Activated T-cell treated with anti-CD3 and anti-CD28 coated beads for 4 hours (primary cell): ENCODE results near the gene CACNA1E.

Source experiments
- DNase-seq: peaks from one replicate; pipeline ENCODE4 v3.0.0-alpha.2; 2020

The CACNA1E gene

DNA sequence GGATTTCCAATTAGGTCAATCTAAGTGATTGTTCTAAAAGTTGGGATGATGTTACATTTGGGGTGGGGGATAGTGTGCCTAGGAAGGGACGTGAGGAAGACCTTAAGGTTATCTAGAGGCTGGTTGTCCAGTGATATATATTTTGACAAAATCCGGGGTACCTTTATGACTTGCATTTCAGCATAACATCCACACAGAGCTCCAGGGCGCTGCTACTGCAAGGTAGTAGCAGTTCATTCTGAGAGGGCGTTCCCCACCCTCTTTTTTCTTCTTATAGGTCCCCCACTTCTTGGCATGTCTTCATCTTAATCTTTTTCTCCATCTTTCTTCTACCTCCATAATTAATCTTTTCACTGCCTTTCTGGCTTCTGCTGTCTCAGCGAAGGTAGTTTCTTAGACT is 161.9 kb downstream of the CACNA1E start:
- DNase-seq: no peak

DNA sequence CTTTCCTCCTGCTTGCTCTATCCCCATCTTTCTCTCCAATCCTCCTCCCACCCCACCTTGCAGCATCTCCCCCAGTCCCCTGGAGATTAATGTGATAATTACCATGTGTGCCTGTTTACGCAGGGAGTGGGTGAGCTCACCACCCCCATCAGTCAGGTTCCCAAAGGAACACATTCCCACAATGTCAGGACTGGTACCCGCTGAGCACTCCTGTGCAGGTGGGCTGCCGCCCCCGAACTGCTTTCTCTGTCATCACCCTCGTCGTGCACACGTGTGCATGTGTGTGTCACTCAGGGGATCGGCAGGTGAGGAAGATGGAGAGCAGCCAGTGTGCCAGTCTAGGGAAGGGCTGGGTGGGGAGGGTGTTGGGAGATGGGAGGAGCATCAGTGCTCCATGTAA is 163.4 kb downstream of the CACNA1E start:
- no peak for DNase-seq

DNA sequence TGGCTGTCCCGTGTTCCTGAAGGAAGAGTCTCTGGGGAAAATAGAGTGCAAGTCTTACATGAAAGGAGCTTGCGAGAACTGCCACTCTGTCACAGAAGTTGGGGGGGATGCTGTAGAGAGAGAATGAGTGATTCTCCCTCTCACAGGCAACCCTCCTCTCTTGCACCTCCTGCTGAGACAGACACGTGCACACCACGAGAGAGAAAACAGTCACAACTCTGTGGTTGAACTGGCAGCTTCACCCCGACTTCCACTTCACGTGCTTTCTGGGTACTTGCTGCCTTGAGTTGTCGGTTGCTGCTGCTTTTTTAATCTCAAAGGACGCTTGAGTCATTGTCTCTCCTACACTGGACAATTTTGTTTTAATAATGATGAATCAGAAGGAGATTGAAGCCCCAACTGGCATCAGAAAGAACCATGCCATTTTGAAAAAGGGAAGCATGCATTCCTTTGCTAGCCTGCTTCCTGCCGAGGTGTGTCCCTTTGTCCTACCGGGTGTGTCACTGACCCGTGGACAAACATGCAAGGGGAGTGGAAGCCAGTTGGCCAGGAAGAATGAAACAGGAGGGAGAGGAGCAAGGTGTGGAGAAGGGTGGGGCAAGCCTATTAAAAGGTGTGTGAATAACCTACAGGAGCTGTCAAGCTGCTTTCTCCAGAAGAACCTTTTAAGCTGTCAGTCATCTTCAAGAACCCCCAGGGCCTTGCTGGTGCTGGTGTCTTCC is 164.2 kb downstream of the CACNA1E start:
- DNase-seq: no peak

DNA sequence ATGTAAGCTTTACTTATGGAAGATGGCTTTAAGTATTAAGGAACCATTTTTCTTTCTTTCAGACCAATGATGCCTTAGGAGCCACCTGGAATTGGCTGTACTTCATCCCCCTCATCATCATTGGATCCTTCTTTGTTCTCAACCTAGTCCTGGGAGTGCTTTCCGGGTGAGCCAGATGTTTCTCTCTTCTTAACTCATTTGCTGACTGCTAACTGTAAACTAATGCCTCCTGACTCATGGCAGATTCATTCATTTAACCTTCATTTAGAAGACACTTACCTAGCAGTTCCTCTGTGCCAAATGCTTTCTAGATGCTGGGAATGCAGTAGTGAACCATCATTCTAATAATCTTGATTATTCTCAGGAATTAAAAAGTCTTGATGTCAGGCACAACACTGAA is 168.0 kb downstream of the CACNA1E start:
- no peak for DNase-seq

DNA sequence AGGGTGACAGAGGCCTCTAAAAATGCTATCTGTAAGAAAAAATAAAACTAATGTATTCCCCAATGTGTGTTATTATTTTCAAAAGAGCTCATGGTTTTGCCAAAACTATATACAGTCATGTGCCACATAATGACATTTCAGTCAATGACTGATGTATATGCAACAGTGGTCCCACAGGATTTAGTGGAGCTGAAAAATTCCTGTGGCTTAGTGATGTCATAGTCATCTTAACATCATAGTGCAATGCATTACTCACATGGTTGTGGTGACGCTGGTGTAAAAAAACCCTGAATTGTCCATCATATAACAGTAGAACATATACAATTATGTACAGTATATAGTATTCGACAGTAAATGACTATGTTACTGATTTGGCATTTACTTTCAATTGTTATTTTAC is 172.4 kb downstream of the CACNA1E start:
- no peak for DNase-seq

DNA sequence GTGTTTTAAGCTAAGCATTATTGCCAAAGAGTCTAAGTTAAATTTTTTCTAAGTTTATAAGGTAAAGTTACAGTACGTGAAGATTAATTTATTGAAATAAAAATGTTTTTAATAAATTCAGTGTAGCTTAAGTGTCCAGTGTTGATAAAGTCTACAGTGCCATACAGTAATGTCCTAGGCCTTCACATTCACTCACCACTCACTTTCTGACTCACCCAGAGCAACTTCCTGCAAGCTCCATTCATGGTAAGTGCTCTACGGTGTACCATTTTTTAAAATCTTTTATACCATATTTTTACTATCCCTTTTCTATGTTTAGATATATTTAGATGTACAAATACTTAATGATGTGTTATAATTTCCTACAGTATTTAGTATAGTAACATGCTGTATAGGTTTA is 173.2 kb downstream of the CACNA1E start:
- no peak for DNase-seq

DNA sequence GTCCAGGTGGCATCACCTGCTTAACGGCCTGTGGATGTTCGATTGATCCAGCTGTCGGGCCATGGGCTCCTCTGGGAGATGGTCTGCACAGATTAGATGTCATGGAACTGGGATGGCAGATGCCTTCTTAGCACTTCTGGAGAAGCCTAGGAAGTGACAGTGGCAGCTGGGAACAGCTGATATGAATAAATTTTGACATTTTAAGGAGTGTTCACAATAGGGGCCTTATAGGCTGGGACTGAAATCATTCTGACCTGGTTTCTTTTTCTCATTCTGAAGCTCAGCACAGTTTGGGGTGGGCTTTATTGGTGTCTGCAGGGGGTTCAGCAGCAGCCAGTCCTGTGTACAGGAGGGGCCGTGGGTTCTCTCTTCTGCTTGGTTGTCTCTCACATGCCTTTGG is 175.3 kb downstream of the CACNA1E start:
- DNase-seq: no peak

DNA sequence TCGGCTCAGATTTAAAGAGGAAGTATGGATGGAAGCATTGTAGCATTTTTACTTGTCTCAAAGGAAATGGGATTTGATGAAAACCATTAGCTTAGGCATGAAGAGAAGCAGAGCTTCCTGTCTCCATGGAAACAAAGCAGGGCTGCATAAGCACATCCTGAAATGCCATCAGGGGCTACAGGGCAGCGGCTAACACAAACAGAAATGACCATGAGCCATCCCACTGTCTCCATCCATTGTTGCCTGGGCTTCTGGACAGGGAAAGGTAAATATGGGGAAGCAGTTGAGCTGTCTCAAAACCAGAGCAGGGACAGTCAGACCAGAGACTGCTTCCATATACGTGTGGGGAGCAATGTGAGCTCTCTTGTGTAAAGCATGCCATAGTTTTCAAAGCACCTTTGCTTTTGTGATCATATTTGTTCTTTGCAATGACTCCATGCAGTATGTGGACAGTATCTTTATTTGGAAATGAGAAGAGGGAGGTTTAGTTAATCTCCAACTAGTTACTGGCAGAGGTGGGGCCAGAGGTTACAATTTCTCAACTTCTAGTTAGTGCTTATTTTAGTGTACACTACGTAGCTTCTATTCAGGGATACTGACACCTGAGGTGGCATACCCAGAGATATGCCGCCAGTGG is 176.1 kb downstream of the CACNA1E start:
- DNase-seq: no peak

DNA sequence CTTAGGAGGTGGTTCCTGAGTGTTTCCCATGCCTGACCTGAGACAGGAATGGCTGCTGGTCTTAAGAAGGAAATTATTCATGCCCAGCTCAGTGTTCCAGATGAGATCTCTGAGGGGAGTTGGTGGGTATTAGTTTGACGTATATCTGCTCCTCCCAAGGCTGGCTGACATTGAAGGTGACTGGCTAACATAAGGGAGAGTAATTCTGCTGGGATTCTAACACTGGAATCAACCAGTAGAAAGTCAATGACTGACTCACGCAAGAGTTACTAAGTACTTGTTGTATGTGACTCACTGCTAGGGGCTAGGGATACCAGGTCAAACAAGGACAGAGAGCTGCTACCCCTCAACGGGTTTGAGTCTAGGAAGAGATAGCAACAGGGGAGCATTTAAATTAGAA is 177.3 kb downstream of the CACNA1E start:
- DNase-seq: no peak

DNA sequence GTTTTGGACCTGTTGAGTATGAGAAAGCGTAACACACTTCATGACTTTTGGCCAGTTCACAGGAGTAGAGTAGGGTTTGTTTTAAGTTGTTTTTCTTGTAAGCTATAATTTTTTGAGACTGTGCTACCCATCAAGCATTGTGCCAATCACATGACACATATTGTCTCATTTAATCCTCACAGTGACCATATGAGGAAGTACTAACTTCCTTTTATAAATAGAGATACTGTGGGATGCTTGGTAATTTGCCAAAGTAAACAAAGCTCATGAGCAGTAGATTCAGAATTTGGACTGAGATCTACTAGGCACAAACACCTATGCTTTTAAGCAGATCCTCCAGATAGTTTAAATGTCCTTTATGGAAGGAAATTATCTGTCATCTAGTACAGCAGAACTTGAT is 178.3 kb downstream of the CACNA1E start:
- no peak for DNase-seq

DNA sequence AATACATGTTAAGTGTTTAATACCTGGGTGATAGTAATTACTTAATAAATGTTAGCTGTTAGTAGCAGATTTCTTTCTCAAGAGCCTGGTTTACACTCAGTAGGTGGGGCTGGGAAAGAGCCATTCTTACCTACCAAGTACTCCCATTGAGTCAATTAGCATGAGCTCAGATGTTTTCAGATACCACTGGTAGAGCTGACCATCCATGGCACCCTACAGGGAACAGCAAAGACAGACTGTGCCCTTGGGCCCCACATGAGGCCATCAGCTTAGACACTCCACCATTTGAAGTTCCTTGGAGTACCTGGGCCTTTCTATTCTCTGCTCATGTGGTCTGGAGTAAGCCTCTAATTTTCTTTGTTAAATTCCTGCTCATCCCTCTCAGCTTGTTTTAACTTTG is 179.3 kb downstream of the CACNA1E start:
- no peak for DNase-seq

DNA sequence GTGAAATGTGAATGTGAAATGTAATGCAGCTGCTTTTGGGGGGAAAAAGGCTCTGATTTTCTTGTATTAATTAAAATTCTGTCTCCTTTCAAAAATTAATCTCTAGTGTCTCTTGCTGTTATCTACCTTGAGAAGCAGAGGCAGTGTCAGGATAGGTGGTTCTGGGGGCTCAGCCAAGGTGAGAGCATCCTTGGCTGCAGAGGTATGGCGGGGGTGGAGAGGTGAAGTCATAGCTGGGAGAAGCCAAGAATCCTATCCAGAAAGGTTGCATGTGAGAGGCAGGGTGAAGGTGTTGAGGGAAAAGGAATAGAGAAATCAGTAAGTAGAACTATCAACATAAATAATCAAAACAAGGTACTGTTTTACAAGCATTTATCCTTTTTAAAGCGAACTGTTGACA is 181.2 kb downstream of the CACNA1E start:
- no peak for DNase-seq

DNA sequence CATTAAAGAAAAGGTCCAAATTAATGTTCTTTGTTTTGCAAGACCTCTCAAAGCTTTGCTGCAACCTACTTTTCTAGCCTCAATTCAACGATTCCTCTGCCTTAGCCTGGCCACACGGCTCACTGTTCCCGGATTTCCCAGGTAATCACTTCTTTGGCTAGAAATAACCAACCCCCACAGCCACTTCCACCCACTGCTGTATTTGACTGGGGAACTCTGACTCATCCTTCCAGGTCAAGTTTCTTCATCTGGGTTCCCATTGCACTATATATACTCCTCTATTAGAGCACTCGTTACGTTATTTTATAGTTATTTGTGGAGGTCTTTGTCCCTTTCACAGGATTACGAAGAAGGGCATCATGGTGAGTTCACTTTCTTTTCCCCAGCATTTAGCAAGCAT is 185.9 kb downstream of the CACNA1E start:
- no peak for DNase-seq

DNA sequence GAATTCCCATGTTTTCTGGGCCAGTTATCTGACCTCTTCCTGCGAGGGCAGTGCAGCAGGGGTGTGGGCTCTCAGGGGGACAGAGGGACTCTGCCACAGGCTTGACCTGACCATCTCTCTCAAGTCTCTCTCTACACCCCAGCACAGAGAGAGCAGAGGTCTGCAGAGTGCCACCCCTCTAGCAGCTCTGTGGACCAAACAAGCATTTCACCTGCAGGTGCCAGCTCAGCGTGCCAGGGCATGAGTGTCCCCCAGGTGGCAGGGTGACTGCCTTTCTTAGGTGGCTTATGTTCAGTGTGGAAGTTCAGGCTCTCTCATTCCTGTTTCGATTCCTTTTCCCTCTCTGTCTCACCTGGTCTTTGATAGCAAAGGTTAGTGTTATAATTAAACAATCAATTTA is 191.3 kb downstream of the CACNA1E start:
- no peak for DNase-seq

DNA sequence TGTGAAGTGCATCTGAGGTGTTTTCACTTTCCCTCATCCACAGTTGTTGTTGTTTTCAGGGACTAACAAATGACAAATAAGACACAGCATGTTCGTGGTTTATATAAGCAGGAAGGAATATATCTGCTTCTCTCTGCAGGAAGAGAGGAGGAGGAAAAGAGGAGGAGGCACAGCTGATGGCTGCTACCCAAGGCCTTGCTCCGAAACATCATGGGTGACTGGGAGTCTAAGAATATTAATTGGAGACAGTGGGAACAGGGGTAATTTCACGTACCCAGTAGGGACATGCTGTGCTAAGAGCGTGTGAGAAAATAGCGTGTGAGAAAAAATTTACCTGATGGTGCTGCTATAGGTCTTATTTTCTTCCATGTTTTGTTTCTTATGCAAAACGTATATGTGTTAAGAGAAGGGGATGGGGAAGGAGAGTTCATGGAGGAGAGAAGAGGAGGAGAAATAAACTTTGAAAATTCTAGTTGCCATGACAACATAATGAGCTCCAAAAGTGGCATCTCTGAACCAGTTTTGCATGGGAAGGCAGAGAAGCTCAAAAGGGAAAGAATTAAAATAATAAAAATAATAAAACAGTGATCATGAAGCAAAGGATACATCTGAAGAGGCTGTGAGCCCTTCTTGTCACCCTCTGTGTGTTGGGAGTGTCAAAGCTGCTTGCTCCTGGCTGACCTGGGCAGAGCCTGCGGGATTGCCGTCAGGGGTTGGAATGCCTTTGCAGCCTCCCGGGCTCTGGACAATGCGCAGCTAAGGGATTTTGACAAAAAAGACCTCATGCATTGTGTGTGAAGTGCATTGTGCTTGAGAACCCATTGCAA is 192.0 kb downstream of the CACNA1E start:
- DNase-seq: no peak

DNA sequence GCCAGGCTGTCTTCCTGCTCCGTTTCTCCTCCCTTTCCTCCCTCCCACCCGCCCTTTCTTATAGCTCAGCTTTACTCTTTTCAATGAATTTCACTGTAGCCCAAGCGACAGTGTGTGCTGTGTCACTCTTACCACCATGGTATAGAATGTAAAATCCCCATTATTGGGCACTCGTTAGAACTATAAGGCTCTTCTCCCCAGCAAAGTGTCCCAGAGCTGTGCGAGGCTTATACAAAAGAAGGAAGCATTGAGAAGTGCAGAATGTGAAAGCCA is 192.5 kb downstream of the CACNA1E start:
- no peak for DNase-seq

DNA sequence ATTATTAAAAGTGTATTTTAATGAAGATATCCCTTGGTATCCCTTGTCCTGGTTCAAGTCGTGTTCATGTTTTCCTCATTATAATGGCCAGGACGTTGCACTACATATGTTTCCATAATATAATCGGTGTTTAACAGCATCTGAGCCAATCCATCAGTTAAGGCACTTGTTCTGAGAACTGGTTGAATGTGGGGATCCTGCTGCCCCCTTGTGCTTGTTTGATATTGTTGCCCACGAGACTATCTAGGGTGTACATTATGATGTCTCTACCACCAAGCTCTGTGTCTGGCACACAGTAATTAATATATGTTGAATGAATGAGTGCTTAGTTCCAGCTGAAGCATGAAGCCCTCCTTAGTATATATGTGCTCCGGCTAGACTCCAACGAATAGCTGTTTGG is 193.0 kb downstream of the CACNA1E start:
- no peak for DNase-seq

DNA sequence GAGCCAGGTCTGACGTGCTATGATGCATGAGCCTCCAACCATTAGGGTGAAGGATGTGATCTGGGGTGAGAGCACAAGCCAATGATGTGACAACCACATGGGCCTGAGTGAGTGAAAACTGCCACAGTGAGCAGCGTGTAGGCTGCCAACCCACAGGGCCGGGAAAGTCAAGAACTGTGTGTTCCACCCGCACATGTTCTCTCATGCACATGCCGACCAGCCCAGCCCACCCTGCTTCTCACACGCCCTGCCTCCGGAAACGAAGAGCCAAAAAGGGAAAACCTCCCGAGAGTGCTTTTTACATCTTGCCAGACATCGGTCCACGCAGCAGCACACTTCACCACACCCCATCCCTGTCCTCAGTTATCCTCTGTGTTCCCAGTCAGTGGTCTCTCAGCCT is 197.0 kb downstream of the CACNA1E start:
- no peak for DNase-seq

DNA sequence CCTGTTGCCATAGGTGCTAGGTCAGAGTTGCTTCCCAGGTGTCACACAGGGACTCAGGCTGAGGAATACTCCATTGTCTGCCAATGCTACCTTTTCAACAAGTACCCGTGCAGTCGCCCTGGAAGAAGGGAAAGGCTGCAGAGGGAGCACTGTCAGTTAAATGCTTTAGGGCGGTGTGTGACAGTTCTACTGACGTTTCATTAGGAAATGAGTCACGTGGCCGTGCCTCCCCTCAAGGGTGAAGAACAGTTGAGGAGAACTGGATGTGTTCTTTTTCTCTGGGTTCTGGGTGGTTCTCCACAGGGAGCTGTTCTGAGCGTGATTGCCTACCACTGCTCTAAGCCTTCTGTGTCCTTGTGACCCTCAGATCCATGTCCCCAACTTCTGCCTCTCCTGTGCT is 197.6 kb downstream of the CACNA1E start:
- DNase-seq: no peak

DNA sequence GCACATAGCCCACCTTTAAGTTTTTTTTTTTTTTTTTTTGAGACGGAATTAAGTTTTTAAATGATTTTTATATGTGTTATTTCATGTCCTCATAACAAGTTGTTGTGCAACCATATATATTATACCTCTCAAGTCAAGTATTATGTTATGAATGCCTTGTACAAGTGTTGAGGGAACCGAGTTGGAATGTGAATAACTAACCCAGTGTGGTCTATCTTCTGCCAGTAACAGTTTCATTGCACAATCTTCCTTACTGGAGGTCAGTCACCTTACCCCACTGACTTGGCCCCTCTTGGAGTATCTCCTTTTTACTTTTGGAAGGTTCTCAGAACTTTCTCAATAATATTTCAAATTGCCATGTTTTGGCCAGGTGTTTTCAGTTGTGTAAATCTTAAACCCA is 201.9 kb downstream of the CACNA1E start:
- no peak for DNase-seq

DNA sequence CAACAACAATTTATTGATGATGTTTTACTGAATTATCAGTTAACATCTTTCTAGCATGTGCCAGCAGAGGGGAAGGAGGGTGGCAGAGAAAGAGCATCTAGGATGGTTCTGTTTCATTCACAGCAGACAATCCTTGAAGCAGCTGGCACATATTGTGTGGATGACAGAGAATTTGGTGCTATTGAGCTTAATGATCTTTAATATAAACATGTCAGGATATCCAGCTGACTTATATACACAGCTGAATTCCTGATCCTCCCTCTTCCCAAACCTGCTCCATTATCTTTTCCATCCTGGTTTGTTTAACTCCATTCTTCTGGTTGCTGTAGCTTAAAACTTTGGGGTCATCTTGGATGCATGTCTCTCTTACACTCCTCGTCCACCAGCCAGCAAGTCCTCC is 218.6 kb downstream of the CACNA1E start:
- DNase-seq: no peak

DNA sequence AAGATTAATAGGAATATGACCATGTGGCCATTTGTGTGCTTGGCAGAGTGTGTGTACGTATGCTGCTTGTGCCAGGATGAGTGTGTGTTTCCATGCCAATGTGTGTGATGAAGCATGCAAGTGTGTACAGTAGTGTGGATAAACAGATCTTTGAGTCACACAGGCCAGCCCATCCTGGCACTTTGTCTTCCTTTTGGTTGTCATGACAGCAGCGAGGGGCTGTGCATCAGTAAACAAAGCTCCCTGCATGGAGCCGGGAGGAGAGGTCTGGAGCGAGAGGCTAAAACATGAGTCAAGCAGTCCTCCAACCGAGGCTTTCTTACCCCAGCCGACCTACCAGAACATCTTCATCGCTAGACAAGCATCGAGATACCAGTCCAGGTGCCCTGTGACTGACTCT is 221.2 kb downstream of the CACNA1E start:
- DNase-seq: no peak

DNA sequence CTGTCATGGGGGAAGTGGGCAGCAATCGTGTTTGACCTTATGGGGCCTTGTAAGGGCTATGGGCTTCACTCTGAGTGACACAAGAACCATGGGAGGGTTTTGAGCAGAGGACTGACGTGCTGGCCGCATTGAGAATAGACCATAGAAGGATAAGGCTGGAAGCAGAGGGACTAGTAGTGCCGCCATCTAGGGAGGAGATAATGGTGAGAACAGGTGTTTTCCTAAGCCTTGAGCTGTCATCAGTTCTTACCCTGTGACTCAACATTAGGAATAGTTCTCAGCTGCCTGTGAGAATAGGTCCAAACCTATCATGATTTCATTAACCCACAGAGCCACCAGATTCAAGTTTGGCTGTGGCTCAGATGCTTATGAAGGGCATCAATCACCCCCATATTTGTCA is 228.5 kb downstream of the CACNA1E start:
- DNase-seq: no peak

DNA sequence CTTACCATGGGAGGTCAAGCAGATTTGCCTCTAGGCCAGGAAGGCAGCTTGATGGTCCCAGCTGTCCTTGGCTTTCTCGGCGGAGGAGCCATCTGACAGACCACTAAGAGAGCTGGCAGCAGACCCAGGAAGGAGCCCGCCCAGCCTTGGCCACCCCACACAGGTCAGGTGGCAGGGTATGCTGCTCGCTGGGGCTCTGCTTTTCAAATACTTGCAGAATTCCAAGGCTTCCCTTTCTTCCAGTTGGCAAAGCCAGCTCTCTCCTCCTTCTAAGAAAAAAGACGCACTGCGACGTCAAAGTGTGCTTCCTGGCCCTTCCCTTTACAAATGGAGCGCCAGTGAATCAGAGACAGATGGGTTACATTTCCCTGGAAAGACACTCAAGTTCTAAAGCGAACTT is 229.4 kb downstream of the CACNA1E start:
- DNase-seq: no peak

DNA sequence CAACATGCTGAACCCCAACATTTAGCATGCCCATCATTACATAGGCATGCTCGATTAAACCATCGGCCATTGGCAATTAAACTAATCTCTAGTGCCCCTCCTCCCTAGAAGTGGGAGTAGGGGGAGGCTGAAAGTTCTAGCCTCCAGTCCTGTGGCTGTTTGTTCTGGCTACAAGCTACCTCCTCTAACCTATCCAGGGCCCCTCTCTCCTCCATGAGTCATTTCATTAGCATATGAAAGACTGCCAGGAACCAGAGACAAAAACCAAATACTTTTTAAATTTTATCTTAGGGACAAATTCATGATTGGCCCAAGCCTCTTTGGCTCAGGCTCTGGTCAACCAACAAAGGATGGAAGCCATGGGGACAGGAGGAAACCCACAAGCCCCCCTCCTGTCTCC is 231.1 kb downstream of the CACNA1E start:
- DNase-seq: no peak
